CD4-positive, alpha-beta T cell treated with Interleukin-15 for 1 hour (primary cell): ENCODE data around the gene PNMA8A.
"Not testable (repeated sequence)": the region's sequence is repeated elsewhere in the genome, so short reads cannot be mapped to it uniquely, and the experiment has no call there.

Experiments used
- DNase-seq: peaks from one replicate; pipeline ENCODE4 v3.0.0-alpha.2; 2020

PNMA8A gene

GRCh38 chr19:46461537-46461936, 9.8 kb downstream of the PNMA8A start:
- no peak for DNase-seq

DNA sequence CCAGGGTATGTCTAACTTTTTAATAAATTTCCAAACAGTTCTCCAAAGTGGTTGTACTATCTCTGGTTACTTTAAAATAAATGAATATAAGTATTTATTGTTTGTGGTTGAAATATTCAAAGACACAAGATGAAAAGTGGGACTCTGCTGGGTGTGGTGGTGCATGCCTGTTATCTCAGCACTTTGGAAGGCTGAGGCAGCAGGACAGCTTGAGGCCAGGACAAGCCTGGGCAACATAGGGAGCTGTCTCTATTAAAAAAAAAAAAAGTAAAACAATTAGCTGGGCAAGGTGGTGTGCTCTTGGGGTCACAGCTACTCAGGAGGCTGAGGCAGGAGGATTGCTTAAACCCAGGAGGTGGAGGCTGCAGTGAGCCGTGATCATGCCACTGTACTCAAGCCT, 10.4 kb downstream of the PNMA8A start:
- DNase-seq: no peak

DNA sequence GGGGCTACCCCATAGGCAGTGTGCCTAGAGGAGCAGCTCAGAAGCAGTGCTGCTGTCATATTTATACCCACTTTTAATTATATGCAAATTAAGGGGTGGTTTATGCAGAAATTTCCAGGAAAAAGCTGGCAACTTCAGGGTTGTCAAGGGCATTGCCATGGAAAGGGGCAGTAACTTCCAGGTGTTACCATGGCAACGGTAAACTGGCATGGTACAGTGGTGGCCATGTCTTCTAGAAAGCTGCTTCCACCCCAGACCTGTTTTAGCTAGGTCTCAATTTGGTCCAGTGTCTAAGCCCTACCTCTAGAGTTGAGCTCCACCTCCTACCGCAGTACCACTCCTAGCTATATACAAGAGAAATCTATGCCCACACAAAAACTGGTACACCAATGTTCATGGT, 11.3 kb downstream of the PNMA8A start:
- no peak for DNase-seq

GRCh38 chr19:46456930-46457329, 14.4 kb downstream of the PNMA8A start:
- DNase-seq: no peak

- DNase-seq: no peak
Measured at GRCh38 chr19:46454244-46454643, 17.1 kb downstream of the PNMA8A start.

DNA sequence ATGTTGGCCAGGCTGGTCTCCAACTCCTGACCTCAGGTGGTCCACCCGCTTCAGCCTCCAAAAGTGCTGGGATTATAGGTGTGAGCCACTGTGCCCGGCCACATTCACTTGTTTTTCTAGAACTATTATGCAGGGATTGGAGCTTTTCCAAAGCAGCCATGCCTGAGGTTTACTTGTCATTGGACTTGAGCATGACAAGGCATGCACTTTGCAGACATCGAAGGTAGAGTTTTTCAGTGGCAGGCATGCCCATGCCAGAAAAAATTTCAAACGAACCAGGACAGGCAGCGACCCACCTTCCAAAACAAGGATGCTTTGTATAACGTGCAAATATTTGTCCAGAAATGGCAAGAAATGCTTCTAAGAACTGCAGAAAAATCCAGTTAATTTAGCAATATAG, 17.7 kb downstream of the PNMA8A start:
- no peak for DNase-seq

GRCh38 chr19:46452186-46452585, 19.2 kb downstream of the PNMA8A start:
- DNase-seq: no peak

DNA sequence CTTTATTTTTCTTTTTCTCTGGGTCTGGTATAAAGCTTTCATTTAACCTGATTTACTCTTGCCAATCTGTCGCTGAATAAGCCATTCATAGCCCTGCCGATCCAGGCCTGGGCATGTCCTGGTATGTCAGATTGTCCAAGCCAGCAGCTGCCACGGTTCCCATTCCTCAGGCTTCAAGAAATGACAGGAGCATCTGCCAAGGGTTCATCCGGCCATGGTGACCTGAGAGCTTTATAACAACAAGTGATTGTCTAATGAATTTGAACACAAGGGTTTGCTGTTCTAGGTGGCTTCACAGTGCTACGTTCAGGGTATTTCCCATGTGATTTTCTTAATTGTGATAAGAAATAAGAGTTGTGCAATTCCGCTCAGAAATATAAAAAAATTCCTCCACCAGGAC, 20.0 kb downstream of the PNMA8A start:
- no peak for DNase-seq

DNA sequence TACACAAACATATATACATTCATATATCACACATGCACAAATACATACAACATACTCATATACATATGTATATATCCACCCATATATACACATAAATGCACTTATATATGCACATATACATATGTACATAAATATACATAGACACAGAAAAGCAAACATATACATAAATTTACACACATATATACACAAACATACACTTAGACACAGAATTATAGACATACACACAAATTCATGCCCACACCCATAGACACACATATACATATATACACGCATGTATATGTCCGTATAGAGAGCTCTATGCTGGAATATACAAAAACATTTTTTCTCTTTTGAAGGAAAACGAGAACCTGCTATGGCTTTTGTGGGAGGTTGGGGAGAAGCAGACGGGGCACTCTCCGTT, 20.6 kb downstream of the PNMA8A start:
- DNase-seq: no peak

DNA sequence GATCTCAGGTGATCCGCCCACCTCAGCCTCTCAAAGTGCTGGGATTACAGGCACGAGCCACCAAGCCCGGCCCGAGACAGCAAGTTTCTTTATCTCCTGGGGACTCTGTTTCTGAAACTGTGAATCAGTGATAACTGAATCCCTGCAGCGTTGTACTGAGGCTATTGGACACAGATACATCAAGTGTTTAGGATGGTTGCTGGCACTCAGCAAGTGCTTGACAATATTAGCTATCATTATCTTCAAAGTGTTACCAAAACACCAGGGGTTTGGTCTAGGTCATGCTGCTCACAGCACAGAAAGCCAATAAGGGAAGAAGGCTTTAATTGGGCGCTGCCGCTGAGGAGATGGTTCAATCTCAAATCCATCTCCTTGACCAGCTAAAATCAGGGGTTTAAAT, 22.1 kb downstream of the PNMA8A start:
- DNase-seq: no peak

DNA sequence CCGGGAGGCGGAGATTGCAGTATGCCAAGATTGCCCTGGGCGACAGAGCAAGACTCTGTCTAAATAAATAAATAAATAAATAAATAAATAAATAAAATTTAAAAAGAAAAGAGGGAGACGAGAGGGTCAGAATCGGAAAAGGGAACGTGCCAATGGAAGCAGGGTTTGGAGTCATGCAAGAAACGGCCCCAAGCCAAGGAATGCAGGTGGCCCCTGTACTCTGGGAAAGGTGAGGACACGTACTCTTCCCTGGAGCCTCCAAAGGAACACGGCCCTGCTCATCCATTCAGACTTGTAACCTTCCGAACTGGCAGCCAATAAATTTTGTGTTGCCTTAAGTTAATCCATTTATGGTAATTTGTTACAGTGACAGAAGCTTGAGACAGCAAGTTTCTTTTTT, 22.8 kb downstream of the PNMA8A start:
- DNase-seq: no peak

- DNase-seq: no peak
Measured at GRCh38 chr19:46447824-46448223, 23.5 kb downstream of the PNMA8A start.

GRCh38 chr19:46447006-46447405, 24.4 kb downstream of the PNMA8A start:
- no peak for DNase-seq

DNA sequence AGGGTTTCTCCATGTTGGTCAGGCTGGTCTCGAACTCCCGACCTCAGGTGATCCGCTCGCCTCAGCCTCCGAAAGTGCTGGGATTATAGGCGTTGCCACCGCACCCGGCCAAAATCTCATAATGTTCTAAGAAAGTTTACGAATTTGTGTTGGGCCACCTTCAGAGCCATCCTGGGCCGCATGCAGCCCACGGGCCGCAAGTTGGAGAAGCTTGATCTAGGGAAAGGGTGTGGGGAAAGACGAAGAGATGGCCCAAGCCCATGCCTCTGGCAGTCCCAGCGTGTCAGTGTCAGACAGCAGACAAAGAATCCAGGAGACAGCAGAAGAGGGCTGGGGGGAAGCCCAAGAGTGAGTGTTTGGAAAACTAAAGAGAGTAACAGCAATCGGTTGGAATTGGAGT, 25.3 kb downstream of the PNMA8A start:
- DNase-seq: no peak

- DNase-seq: no peak
Measured at GRCh38 chr19:46442808-46443450, 28.4 kb downstream of the PNMA8A start.

- no peak for DNase-seq
Measured at GRCh38 chr19:46441866-46442265, 29.5 kb downstream of the PNMA8A start.

- DNase-seq: not testable (repeated sequence)
Measured at GRCh38 chr19:46435689-46436088, 35.7 kb downstream of the PNMA8A start.

GRCh38 chr19:46435009-46435408, 36.4 kb downstream of the PNMA8A start:
- no peak for DNase-seq

GRCh38 chr19:46433470-46433869, 37.9 kb downstream of the PNMA8A start:
- not testable (repeated sequence) for DNase-seq

DNA sequence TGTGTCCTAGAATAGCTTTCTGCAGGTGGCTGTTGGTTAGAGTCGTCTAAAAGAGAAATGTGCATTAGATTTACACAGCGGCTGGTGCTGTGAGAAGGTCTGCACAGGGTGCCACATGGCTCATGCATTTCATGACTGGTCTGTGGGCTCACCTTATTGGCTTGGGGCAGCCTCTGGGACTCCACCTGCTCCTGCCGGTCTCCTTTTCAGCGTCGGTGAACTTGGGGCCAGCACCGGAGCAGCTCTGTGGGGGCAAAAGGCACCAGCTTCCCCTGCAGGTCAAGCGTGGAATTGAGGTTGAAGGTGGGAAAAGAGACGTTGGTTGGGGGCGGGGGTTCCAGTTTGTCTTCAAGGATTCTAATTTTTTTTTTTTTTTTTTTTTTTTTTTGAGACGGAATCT, 39.5 kb downstream of the PNMA8A start:
- no peak for DNase-seq

DNA sequence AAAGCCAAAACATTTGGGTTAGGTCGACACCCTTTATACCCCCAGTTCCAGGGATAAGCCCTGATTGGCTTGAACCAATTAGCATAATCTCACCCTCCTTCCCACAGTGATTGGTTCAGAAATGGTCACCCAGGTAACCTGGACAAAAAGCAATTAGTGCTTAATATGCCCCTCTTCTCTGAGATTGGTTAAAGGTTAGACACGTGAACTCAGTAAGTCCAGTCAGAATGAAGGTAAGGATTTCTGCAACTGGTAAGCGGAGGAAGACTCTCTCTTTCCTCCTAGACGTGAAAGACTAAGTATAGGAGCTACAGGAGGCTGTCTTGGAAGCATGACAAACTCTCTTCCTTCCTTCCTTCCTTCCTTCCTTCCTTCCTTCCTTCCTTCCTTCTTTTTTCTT, 41.4 kb downstream of the PNMA8A start:
- no peak for DNase-seq

DNA sequence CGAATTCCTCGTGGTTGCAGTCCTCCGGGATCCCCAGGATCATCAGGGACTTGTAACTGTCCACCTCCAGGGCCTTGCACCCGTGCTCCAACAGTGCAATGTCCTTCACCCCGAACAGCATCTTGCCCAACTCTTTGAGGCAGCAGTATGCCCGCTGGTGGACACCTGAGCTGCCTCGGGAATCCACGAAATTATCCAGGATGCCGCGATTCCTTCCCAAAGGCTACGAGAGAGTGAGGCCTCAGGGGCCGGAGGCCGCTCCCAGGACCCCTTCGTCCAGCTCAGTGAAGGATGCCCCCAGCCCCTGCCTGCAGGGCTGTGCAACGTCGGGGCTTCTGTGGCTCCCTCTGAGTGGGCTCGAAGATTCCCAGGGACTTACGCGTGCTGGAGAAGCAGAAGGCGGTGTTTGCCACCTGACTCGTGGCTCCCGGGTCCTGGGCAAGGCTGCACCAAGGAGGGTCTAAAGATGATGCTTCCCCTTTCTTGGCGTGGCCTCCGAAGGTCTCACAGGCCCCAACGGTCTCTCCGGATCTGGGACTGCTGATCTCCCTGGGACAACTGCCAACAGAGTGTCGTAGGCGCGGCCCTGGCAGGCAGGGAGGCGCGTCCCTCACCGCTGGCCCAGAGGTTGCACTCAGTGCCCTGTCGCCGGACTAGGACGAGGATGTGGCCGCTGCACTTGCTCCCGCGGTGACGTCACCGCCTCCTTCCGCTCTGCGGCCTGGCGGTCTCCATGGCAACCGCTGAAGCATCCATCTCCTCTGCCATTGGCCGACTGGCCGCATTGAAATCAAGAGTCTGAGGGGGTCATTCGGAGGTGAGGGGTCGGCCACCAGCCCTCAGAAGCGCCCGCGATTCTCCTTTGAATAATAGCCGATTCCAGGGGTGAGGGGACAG, 42.9 kb downstream of the PNMA8A start, which contains the start of gene PNMA8C:
Gene PNMA8C (minus strand): TSS at position 698 of the 897 bp plus-strand sequence. CDS start 577 bp downstream, at position 121.
- DNase-seq: peak; percentile 82

DNA sequence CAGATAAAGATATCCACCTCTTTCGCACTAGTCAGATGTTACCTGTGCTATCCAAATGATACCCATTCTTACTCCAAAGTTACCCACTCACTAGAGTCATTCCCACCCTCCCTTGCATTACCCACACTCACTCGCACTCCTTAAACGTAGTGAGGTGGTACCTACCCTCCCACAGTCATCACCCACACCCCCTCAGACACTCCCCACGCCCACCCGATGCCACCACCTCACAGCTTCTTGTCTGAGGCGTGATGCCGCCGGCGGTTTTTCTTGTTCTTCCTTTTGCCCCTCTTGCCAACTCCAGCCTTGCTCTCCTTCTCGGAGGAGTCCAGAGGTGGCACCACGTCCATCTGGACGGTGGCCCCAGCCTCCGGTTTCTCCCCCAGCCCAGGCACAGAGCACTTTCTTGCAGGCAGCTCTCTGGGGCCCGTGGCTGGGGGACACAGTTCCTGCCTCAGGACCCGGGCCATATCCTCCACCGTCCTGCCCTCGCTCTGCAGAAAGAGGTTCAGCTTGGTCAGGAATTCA, 43.8 kb downstream of the PNMA8A start:
- no peak for DNase-seq
